Measurements from ENCODE around the gene CYTH1.

DNA sequence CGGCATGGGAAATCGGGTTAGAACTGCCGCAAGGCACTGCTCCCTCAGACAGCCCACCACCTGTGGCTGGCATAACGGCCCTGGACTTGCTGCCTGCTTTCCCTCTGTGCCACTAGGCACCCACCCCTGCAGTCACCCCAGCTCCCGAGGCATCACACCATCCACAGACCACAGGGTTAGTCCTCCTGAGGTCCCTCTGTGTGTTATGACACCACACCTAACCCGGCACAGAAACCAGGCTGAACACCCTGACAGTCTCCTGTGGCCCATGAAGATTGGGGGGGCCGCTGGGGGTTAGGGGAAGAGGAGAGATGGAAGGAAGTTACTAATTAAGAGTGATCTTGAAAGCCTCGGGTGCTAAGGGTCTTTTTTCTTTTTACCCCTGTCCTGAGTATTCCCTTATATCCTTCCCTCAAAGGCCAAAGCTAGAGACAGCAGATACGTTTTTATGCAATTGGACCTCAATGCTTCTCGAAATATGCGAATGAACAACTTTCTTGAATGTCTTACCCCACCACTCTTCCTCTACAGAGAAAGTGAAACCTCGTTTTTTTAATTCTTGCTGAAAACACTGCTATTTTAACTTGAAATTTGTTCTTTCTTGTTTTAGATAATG, 7.0 kb downstream of the CYTH1 start:
- TF ChIP-seq CTCF (IDR thresholded peaks at IDR 0.05) (no peak), POLR2A (IDR thresholded peaks at IDR 0.05) (no peak)

All from adrenal gland (tissue), 5 donors.